ENCODE results near the gene CARS1.

DNA sequence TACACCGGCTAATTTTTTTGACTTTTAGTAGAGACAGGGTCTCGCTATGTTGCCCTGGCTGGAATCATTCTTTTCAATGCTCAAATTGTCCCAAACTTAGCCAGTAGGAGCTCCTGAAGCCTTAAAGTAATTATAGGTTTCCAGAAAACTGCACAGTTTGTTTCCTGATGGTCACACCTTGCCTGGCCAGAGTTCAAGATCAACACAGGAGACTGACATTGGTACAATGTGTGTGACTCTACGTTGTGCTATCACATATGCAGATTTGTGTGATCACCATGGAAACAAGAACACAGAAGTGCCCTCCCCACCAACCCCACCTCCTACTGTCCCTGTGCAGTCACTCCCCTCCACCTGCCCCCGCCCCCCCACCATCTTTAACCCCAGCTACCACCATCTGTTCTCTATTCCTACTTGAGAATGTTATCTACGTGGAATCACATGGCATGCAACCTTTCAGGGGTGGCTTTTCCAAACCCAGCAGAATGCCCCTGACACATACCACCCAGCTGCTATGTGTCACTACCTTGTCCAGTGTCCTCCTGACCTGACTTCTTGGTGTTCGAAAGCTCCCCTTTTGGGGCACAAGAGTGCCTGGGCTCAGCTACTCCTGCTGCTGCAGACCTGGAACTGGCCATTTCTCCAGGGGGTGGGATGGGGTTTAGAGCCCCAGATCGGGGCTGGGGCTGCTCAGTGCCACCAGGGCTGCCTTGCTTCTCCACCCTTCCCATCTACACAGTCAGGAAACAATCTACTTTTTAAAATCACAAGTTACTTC is 59.0 kb downstream of the CARS1 start:
- TF ChIP-seq CTCF (IDR thresholded peaks at IDR 0.05) (peak in 1 of 7 experiments; percentile 10), POLR2A (IDR thresholded peaks at IDR 0.05) (no peak)

All from body of pancreas (tissue), 4 donors.